ENCODE measurements around the gene TRMU.

The TRMU gene

DNA sequence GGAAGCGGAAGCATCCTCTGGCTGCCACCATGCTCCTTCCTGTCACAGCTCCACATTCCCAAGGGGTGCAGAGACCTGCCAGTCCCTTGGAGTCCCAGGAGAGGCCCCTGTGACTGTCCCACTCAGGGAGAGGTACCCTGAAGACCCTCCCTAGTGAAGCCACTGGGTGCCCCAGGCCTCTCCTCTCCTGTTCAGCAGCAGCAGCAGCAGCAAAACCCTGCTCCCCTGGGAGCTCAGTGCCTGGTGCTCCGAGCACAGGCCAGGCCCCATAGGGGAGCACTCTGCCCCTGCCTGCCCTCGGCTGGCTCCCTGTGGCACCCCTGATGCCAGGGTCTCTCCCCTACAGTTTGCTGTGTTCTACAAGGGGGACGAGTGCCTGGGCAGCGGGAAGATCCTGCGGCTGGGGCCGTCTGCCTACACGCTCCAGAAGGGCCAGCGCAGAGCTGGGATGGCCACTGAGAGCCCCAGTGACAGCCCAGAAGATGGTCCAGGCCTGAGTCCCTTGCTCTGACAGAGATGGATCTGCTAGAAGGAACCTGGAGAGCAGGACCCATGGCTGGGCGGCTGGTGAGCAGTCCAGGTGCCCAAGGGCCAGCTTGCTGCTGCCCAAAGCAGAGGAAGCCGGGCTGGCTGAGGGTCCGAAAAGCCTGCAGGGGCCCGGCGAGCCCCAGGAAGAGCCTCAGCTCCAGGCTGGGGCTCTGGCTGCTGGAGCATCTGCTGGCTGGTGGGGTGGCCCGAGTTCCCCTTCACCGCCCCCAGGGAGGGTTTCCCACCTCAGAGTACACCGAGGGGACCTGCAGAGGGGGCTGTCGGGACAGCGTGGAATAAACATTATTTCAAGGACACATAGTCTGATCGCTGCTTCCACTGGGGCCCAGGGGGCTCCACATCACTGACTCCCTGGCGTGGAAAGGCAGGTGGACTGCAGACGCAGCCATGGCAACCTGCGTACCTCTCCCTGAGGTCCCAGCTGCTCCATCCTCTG is 21.3 kb downstream of the TRMU start:
- DNase-seq, result no peak

DNA sequence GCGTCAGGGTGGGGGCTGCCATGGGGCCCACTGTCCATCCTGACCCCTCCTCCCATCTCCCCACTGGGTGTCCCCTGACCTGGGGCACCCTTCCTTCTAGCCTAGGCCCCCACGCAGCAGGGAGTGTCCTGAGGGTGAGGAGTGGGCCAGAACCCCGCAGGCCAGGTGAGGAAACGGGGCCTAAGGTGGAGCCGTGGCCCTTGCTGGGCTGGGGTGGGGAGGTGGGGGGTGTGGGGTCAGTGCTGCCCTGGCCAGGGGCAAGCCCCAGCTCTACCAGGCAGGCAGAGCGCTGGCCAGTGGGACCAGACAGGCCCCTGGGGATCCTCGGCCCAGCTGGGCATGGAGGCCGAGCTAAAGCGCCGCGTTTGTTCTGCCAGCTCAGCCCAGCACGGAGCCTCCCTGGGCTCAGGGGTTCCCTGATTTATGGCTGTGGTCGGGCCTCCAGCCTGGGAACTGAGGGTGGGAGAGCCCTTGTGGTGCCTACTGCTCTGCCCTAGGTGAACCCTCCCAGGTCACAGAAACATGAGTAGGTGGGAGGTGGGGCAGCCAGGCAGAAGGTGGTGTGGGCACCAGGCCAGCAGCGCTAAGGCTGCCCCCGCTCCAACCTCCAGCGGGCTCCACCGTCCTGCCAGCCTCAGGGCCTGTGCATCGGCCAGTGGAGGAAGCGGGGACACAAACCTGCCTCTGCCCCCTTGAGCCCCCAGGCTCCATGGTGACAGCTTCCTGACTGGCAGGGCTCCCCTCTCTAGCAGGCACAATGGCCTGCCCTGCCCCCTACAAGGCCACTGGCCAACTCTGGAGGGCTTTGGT is 22.4 kb downstream of the TRMU start:
- no peak for DNase-seq

DNA sequence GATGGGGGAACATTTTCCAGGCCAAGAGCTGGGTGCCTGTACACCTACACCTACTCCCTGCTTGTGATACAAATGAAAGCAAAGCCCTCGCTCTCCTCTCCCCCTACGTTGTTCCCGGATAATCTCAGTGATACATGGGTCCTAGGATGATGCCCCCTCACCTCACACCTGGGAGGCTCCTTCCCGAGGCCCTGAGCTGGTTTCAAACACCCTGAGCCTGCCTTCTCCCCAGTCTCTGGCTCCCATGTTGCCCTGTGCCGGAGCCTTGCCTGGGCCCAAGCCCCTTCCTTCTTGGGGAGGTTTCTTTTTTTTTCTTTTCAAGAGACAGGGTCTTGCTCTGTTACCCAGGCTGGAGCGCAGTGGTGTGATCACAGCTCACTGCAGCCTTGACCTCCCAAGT is 23.3 kb downstream of the TRMU start:
- DNase-seq, result no peak

DNA sequence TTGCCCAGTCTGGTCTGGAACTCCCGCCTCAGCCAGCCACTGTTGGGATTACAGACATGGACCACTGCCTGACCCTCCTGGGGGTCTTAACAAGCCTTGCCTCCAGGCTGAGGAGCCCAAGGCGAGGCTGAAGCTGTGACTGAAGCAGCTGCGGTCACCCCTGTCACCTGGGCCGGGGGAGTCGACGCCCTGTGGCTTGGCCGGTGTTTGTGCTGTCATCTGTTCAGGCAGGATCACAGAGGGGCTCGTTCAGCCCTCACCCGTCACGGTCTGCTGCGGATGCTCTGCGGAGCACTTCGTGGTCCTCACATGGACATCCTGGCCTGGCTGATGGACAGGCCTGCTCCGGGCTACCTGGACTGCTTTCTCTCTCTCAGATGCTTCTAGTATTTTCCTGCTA is 23.8 kb downstream of the TRMU start:
- no peak for DNase-seq

DNA sequence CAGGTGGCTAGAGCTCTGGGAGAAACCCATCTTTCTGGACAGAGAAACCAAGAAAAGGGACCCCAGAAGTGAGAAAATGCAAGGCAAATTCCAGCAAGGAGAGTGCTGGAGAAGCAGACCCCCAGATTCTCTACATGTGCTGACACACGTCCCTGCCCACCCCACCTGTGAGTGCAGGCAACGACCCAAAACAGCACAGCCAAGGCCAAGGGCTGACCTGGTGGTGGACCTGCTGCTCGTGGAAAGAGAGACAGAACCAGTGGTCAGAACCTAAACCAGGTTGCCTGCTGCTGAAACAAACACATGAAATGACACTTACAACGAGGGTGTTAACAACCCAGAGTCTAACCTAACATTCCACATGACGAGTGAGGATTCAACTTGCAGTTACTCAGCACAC is 24.6 kb downstream of the TRMU start:
- DNase-seq, result no peak

- no peak for DNase-seq
These were observed 25.4 kb downstream of the TRMU start for GRCh38 chr22:46360891-46361290.

DNA sequence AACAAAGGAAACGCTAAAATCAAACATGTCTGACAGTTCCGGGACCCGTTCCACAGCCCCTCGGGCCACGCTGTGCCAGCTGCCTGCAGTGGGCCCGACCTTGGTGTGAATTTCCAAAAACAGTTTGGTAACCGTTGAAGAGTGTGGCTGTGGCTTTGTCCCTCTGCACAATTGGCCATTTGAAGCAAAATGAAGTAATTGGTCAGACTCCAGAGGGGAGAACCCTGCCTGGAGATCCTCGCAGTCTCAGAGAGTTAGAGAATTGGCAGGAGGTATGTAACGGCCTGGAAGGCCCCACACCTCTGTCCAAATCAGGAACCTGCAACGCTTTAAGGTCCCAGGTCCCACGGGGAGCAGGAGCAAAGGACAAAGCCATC is 26.3 kb downstream of the TRMU start:
- DNase-seq, result no peak

DNA sequence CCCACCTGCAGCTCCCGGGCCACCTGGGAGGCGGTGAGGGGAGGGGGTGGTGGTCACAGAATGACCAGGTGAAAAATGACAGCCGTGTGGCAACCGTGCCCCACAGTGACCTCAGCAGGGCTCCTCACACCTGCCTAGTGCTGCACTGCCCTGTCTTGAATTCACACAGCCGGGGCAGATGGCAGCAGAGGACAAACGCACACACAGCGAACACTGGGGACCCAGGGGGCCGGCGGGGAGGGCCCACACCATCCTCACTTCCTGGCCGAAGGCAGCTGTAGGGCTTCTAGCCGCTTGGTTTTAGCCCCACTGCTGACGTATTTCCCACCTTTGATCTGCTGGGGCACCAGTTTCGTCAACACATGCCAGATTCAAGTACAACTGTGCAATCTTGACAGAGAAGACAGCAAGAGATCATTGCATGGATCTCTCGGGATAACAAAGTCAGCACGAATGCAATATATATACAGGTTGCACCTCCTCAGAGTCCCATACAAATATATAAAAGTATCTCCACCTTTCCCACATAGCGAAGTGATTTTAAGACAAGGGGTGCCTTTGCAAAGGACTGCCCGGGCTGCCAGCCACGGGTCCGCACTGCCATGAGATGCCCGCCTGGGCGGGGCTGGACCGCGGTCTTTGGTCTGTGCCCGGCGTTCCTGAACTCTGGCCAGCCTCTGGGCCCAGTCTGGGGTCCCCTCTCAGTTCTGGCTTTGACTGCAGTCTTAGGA is 26.9 kb downstream of the TRMU start:
- no peak for DNase-seq

DNA sequence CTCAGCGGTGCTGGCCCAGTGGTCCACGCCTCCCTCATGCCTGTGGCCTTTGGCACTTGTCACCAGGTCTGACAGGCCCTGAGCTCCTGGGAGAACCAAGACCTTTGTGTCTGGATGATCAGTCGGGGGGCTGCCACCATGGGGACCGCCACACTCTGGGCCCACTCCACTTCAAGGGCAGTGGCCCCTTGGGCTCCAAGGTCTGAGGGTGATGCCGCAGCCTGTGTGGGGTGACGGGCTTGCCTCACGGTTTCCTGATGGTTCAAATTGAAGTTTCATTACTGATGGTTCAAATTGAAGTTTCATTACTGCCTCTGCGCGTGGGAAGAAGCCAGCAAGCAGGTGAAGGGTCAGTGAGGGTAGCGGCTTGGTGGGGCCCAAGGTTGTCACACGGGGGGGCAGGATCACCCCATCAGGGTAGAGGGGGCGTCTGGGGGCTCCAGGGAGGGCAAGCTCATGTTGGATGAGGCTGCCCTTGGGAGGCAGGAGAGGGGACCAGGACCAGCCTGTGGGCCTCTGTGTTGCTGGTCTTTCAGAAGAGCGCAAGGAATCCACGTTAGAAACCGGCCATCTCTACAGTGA is 27.5 kb downstream of the TRMU start:
- DNase-seq, result no peak

DNA sequence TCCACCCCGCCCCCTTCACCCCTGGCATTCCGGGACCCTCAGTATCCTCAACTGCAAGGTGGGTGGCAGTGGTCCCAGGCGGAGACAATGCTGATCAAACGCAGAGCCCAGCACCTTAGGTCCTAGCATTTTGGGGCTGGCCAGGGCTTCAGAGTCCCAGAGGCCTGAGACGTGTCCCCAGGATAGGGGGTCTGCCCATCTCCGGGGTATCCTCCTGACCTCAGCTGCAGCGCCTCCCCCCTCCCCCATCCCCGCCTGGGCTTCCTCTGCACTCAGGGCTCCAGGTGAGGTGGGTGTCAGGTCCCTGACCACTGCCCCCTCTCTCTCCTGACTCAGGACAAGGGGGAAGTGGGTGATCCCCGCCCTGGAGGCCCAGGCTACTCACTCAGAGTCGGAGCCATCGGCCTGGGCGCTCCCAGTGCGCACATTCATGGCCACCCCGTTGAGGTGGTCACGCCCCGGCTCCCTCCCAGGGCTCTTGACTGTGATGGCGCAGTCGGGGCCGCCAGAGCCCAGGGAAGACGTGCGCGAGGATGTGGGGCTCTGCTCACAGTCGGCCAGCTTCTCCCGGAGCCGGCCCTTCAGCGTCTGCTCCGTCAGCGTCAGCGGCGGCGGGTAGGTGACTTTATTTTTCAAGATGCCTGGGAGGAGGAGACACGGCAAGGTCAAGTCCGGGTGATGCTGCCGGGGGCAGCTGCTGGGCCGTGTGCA is 28.3 kb downstream of the TRMU start:
- DNase-seq, result no peak

GRCh38 chr22:46364341-46365165 is 29.0 kb downstream of the TRMU start:
- no peak for DNase-seq

DNA sequence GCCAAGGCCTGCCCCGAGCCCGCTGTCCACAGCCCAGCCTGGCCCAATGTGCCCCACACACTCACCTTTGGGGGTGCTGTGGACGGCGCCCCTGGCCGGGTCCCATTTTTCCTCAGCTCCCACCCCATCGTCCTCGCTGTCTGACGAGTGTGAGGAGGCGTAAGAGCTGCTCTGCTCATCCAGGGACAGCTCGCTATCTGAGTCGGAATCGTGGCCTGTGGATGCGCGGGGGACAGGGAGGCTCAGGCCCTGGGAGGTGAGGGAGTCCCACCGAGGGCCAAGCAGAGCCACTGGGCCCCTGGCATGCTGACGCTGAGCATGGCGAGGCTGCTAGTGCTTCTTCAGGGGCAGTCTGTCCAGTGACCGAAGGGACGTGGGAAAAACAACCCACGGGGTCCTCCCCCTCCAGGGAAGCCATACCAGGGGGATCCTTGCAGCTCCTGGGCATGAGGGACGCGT is 29.7 kb downstream of the TRMU start:
- DNase-seq, result no peak

DNA sequence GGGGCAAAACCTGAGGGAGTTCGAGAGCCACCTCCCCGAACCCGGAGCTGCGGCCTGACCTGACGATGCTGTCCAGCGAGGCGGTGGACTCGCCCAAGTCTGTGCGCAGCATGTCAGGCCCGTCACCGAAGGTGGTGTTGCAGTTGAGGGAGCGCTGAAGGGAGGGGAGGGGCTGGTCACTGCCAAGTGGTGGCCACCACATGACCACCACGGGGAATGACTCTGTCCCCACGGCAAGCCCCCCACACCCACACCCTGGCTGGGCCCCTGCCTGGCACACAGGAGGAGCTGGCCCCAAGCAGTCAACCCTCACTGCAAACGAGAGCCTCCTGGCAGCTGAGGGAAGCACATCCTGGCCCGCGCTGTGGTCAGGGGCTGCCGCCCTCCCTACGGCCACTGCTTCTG is 30.8 kb downstream of the TRMU start:
- DNase-seq, result no peak

DNA sequence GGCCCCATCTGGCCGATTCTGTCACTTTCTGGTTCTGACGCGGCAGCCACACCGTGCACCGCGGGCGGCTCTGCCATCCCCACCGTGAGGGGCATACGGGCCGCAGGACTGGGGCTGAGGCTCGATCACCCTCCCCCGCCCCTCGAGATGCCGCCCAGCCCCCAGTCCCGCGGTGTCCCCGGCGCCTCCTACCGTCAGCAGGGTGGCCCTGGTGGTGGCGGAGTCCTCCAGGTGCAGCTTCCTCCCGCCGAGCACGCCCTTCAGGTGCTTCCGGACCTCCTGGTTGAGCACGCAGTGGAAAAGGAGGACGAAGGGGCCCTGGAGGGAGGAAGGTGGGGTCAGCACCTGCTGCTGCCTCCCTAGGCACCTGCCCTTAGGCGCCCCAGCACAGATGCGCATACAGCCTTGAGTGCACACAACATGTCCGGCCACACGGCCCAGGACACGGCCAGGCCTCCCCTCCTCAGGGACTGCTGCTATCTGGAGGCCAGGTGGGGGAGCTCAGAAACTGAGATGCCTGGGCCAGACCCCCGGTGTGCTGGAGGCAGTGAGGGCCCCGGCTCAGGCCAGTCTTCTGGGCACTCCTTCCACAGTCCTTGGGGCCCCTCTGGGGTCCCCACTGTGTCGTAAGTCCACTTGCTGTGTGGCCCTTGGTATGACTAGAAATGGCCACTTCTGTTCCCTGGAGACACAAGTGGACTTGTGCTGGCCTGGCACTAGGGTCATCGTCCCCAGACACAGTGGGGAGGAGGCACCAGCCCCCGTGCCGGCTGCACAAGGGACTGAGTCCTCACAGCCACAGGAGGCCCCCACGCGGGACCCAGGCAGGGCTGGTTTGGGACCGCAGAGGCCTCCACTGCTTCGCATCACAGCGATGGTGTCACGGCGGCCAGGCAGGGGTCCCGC is 31.5 kb downstream of the TRMU start:
- no peak for DNase-seq

GRCh38 chr22:46367707-46368191 is 32.2 kb downstream of the TRMU start:
- peak; percentile 65 to 69 for DNase-seq

- no peak for DNase-seq
These were observed 32.9 kb downstream of the TRMU start for GRCh38 chr22:46368422-46368821.

DNA sequence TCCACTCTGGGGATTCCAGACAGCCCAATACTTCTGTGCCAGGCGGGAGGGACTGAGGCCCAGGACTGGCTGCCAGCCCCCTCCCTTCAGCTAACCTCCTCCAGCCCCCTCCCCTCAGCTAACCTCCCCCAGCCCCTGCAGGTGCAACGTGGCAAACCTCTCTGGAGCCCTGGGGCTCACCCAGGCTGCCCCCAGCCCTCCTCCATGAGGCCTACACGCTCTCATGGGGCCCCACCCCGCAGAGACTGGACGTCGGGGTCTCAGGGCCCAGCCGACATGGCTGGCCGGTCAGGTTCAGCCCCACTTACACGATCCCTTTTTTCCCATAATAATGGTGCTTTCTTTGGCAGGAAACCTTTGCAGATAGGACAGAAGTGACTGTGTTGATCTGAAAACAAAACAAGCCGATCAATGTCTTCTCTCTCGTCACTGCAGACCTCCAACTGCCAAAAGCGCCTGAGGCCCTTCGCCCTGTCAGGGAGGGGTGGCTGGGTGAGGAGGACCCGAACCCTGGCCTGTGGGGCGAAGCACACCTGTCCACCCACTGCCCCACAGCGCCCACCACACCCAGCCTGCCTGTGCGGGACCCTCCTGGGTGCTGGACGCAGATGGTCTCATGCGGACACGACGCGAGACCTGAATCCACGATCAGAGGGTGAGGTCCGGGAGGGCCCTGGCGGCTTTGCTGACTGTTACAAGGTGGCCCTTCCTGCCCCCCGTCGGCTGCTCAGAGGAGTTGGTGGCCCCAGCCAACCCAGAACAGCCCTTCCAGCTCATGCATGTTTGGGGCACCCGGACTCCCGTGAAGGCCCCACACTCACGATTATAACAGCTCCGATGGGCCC is 33.6 kb downstream of the TRMU start:
- no peak for DNase-seq

DNA sequence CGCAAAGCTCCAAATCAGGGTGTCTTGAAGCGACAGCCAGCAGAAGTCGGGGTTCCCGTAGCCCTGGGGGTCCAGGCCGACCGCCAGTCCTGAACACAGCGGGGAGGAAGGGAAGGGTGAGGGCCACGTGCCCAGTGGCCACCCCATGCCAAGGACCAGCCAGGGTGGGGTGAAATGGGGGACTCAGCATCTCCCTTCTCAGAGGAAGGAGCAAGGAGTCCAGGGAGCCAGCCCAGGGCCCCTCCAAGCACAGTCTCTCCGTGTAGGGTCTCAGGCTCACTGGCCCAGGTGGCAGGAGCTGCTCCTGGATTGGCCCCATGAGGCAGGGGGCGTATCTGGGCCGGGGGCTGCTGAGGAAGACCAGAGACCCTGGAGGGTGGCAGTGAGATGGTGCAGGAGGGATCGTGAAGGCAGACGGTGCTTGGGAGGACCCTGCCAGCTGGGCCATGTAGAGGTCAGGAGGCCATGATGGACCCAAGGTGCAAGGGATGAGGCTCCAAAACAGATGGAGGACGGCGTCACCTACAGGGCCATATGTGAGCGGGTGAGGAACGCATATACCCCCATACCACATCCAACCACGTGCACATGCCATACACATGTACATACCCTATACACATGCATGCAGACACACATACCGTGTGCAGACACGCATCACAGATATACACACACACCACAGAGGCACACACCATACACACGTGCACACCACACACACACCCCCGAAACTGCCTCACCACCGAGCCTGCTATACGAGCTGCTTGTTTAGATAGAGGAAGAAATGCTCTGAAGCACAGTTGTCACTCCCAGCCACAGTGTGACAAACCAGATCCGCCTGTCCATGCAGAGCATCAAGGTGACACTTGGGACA is 34.4 kb downstream of the TRMU start:
- DNase-seq, result no peak

Measured in inflammatory macrophage (primary cell).